ENCODE data around the gene TNK2.
"Not testable (repeated sequence)": the region's sequence is repeated elsewhere in the genome, so short reads cannot be mapped to it uniquely, and the experiment has no call there.

The TNK2 gene

GRCh38 chr3:195950164-195950563 lies 41.8 kb upstream of the TNK2 start:
- H3K79me1 ChIP-seq (ENCODE audit: low read depth, low read length); H2AK5ac ChIP-seq (ENCODE audit: low read depth, low read length); H3K4me2 ChIP-seq (ENCODE audit: insufficient read depth, low read length, poor library complexity, severe bottlenecking); H2AFZ ChIP-seq (ENCODE audit: low read length); H3K36me3 ChIP-seq (replicated peaks in 1 of 2; ENCODE audit: control insufficient read depth in 2 of 2, insufficient read depth in 2 of 2, low read length in 2 of 2); DNase-seq (ENCODE audit: low spot score); H2BK5ac ChIP-seq (ENCODE audit: low read length); H3K9me3 ChIP-seq (replicated peaks in 1 of 2; ENCODE audit: control insufficient read depth in 2 of 2, insufficient read depth in 1 of 2, low read depth in 1 of 2, low read length in 2 of 2); H3K9ac ChIP-seq (ENCODE audit: low read depth, low read length, poor library complexity); H3K14ac ChIP-seq (ENCODE audit: low read length); H4K8ac ChIP-seq (ENCODE audit: low read depth, low read length); H3K27ac ChIP-seq (replicated peaks; ENCODE audit: low read length); H3K18ac ChIP-seq (ENCODE audit: low read length); H3K4me3 ChIP-seq (ENCODE audit: low read length in 2 of 2); H4K91ac ChIP-seq (ENCODE audit: low read depth, low read length, poor library complexity); H3K23ac ChIP-seq (ENCODE audit: low read depth, low read length, poor library complexity); H3K27me3 ChIP-seq (ENCODE audit: control insufficient read depth in 3 of 3, insufficient read depth in 3 of 3, low read depth in 1 of 3, low read length in 3 of 3); H2BK120ac ChIP-seq (ENCODE audit: low read depth, low read length); H3K4me1 ChIP-seq (ENCODE audit: control insufficient read depth in 2 of 2, insufficient read depth in 1 of 2, low read depth in 1 of 2, low read length in 2 of 2); H2BK12ac ChIP-seq (ENCODE audit: low read length); H2BK15ac ChIP-seq (ENCODE audit: low read length); H3K4ac ChIP-seq (ENCODE audit: low read length): not testable (repeated sequence)
- WGBS, 2 donors (ENCODE audit: extremely low coverage in 2 of 2, insufficient read length in 2 of 2, insufficient replicate concordance in 1 of 2) = no CpG with 5 or more reads among the region's 4 CpGs

- H2AK5ac ChIP-seq (ENCODE audit: low read depth, low read length); H3K14ac ChIP-seq (ENCODE audit: low read length); H3K4me3 ChIP-seq (ENCODE audit: low read length in 2 of 2); H3K4me1 ChIP-seq (ENCODE audit: control insufficient read depth in 2 of 2, insufficient read depth in 1 of 2, low read depth in 1 of 2, low read length in 2 of 2); H3K23ac ChIP-seq (ENCODE audit: low read depth, low read length, poor library complexity); H3K36me3 ChIP-seq (replicated peaks in 1 of 2; ENCODE audit: control insufficient read depth in 2 of 2, insufficient read depth in 2 of 2, low read length in 2 of 2); H2BK12ac ChIP-seq (ENCODE audit: low read length); H3K4ac ChIP-seq (ENCODE audit: low read length); DNase-seq (ENCODE audit: low spot score); H3K27me3 ChIP-seq (ENCODE audit: control insufficient read depth in 3 of 3, insufficient read depth in 3 of 3, low read depth in 1 of 3, low read length in 3 of 3); H3K18ac ChIP-seq (ENCODE audit: low read length); H3K27ac ChIP-seq (replicated peaks; ENCODE audit: low read length); H4K91ac ChIP-seq (ENCODE audit: low read depth, low read length, poor library complexity); H2BK15ac ChIP-seq (ENCODE audit: low read length); H3K9me3 ChIP-seq (replicated peaks in 1 of 2; ENCODE audit: control insufficient read depth in 2 of 2, insufficient read depth in 1 of 2, low read depth in 1 of 2, low read length in 2 of 2); H2BK120ac ChIP-seq (ENCODE audit: low read depth, low read length); H2BK5ac ChIP-seq (ENCODE audit: low read length); H2AFZ ChIP-seq (ENCODE audit: low read length); H3K79me1 ChIP-seq (ENCODE audit: low read depth, low read length); H3K9ac ChIP-seq (ENCODE audit: low read depth, low read length, poor library complexity); H4K8ac ChIP-seq (ENCODE audit: low read depth, low read length); H3K4me2 ChIP-seq (ENCODE audit: insufficient read depth, low read length, poor library complexity, severe bottlenecking): not testable (repeated sequence)
- WGBS, 2 donors (ENCODE audit: extremely low coverage in 2 of 2, insufficient read length in 2 of 2, insufficient replicate concordance in 1 of 2) = no CpG with 5 or more reads among the region's 20 CpGs
Measured at GRCh38 chr3:195946910-195947699, 38.8 kb upstream of the TNK2 start.

GRCh38 chr3:195941265-195941815 lies 33.0 kb upstream of the TNK2 start:
- not testable (repeated sequence) for H2BK15ac ChIP-seq (ENCODE audit: low read length); H3K27ac ChIP-seq (replicated peaks; ENCODE audit: low read length); H3K36me3 ChIP-seq (replicated peaks in 1 of 2; ENCODE audit: control insufficient read depth in 2 of 2, insufficient read depth in 2 of 2, low read length in 2 of 2); H2BK5ac ChIP-seq (ENCODE audit: low read length); H3K4me3 ChIP-seq (ENCODE audit: low read length in 2 of 2); H2AFZ ChIP-seq (ENCODE audit: low read length); H2AK5ac ChIP-seq (ENCODE audit: low read depth, low read length); H3K4me2 ChIP-seq (ENCODE audit: insufficient read depth, low read length, poor library complexity, severe bottlenecking); H4K8ac ChIP-seq (ENCODE audit: low read depth, low read length); H3K9ac ChIP-seq (ENCODE audit: low read depth, low read length, poor library complexity); H3K18ac ChIP-seq (ENCODE audit: low read length); H3K27me3 ChIP-seq (ENCODE audit: control insufficient read depth in 3 of 3, insufficient read depth in 3 of 3, low read depth in 1 of 3, low read length in 3 of 3); H4K91ac ChIP-seq (ENCODE audit: low read depth, low read length, poor library complexity); H3K23ac ChIP-seq (ENCODE audit: low read depth, low read length, poor library complexity); H2BK12ac ChIP-seq (ENCODE audit: low read length); DNase-seq (ENCODE audit: low spot score); H3K9me3 ChIP-seq (replicated peaks in 1 of 2; ENCODE audit: control insufficient read depth in 2 of 2, insufficient read depth in 1 of 2, low read depth in 1 of 2, low read length in 2 of 2); H3K14ac ChIP-seq (ENCODE audit: low read length); H3K4ac ChIP-seq (ENCODE audit: low read length); H2BK120ac ChIP-seq (ENCODE audit: low read depth, low read length); H3K79me1 ChIP-seq (ENCODE audit: low read depth, low read length); H3K4me1 ChIP-seq (ENCODE audit: control insufficient read depth in 2 of 2, insufficient read depth in 1 of 2, low read depth in 1 of 2, low read length in 2 of 2)
- WGBS, 2 donors (ENCODE audit: extremely low coverage in 2 of 2, insufficient read length in 2 of 2, insufficient replicate concordance in 1 of 2) = no CpG with 5 or more reads among the region's 27 CpGs

- not testable (repeated sequence) for H3K14ac ChIP-seq (ENCODE audit: low read length); H2BK15ac ChIP-seq (ENCODE audit: low read length); H3K4me1 ChIP-seq (ENCODE audit: control insufficient read depth in 2 of 2, insufficient read depth in 1 of 2, low read depth in 1 of 2, low read length in 2 of 2); H3K4ac ChIP-seq (ENCODE audit: low read length); H2BK5ac ChIP-seq (ENCODE audit: low read length); H3K4me2 ChIP-seq (ENCODE audit: insufficient read depth, low read length, poor library complexity, severe bottlenecking); DNase-seq (ENCODE audit: low spot score); H4K91ac ChIP-seq (ENCODE audit: low read depth, low read length, poor library complexity); H2BK120ac ChIP-seq (ENCODE audit: low read depth, low read length); H2AFZ ChIP-seq (ENCODE audit: low read length); H4K8ac ChIP-seq (ENCODE audit: low read depth, low read length); H3K9me3 ChIP-seq (replicated peaks in 1 of 2; ENCODE audit: control insufficient read depth in 2 of 2, insufficient read depth in 1 of 2, low read depth in 1 of 2, low read length in 2 of 2); H3K9ac ChIP-seq (ENCODE audit: low read depth, low read length, poor library complexity); H2AK5ac ChIP-seq (ENCODE audit: low read depth, low read length); H2BK12ac ChIP-seq (ENCODE audit: low read length); H3K27me3 ChIP-seq (ENCODE audit: control insufficient read depth in 3 of 3, insufficient read depth in 3 of 3, low read depth in 1 of 3, low read length in 3 of 3); H3K4me3 ChIP-seq (ENCODE audit: low read length in 2 of 2); H3K27ac ChIP-seq (replicated peaks; ENCODE audit: low read length); H3K18ac ChIP-seq (ENCODE audit: low read length); H3K23ac ChIP-seq (ENCODE audit: low read depth, low read length, poor library complexity); H3K36me3 ChIP-seq (replicated peaks in 1 of 2; ENCODE audit: control insufficient read depth in 2 of 2, insufficient read depth in 2 of 2, low read length in 2 of 2); H3K79me1 ChIP-seq (ENCODE audit: low read depth, low read length)
- no CpG with 5 or more reads among the region's 13 CpGs for WGBS, 2 donors (ENCODE audit: extremely low coverage in 2 of 2, insufficient read length in 2 of 2, insufficient replicate concordance in 1 of 2)
Measured at GRCh38 chr3:195940806-195941205, 32.5 kb upstream of the TNK2 start.
